Activated CD8-positive, alpha-beta memory T cell treated with anti-CD3 and anti-CD28 coated beads for 36 hours (primary cell): ENCODE results near the gene GREB1. TPM values are rescaled to one million over a fixed set of nuclear protein-coding genes. Genes with fewer than 3 reads are reported as not detected.
"Not testable (repeated sequence)": the region's sequence is repeated elsewhere in the genome, so short reads cannot be mapped to it uniquely, and the experiment has no call there.

Source experiments
- CTCF ChIA-PET: fragments of 350-600 bp; sonication (Branson Sonifier 250); formaldehyde crosslinking; loops from one replicate; lab custom pipeline; 2021; ENCODE audit warnings: antibody characterized with exemption; lab: Charles Lee
- POLR2A ChIA-PET: fragments of 350-600 bp; sonication (Branson Sonifier 250); formaldehyde crosslinking; loops from one replicate; lab custom pipeline; 2021; ENCODE audit warnings: antibody characterized with exemption; lab: Charles Lee
- total RNA-seq, 2 experiments: library from RNA; stranded (reverse); gene quantifications; one replicate each; pipeline ENCODE4 v1.2.3, GENCODE V29; 2021

GREB1 gene
- total RNA-seq, 2 experiments from 2014 or later: 0.30 to 0.86 TPM

- CTCF ChIA-PET: no interaction called here
- POLR2A ChIA-PET: no interaction called here
These were observed 106.3 kb downstream of the GREB1 start for GRCh38 chr2:11640132-11640531.

GRCh38 chr2:11642972-11643371 lies 109.1 kb downstream of the GREB1 start:
- ChIA-PET POLR2A (no interaction called here), CTCF (no interaction called here)

- POLR2A ChIA-PET: no interaction called here
- CTCF ChIA-PET: no interaction called here
These were observed 110.4 kb downstream of the GREB1 start for GRCh38 chr2:11644293-11644692.

DNA sequence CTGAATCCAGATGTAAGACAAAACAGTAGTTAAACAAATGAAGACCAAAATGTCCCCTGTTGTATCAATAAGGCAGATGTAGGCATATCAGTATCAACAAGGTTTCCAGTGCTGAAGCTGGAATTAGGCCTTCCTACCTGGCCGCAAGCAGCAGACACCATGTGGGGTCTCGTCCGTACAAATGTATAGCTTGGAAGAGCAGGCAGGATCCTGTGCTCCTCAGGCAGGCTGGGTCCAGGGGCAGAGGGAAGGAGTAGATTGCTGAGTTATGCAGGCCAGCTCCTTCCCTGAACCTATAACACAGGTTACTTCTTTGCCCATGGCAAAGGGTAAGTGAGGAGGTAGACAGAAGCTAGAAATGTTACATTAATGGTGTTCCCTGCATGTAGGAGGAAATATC lies 112.7 kb downstream of the GREB1 start:
- CTCF ChIA-PET: no interaction called here

DNA sequence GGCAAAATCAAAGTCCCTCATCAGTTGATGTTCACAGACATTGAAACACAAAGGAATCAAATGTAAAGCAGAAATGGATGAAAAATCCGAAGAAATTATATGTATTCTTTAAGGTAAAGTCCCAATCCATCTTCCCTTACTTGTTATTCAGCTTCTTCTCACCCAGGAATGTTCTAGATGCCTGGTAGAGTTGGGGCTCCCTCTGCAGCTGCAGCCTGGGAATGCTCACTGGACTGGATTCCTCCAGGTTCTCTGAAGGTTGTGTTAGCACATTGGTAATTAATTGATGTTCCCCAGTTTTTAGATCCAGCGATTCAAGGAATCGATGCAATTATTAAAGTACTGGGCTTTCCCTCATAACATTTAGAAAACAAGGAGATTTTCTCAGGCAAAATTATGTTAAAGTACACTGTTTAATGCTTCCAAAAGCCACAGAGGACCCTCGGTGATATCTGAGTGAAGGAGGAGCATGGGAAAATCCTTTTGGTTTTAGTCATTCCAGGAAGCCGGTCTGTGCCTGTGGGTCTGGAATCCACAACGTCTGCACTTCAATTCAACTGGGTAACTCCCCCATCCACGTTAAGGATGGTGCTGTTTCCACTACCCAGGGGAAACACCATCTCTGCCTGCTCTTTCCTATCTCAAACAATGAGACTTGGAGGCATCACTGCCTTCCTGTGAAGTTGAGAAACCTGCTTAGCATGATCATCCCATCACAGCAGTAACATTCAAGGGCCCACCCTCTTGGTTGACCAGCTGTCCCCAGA lies 114.2 kb downstream of the GREB1 start:
- ChIA-PET POLR2A (no interaction called here), CTCF (no interaction called here)

More for the DNA sequence above, 112.7 kb downstream of the GREB1 start:
- POLR2A ChIA-PET: no interaction called here

GRCh38 chr2:11649093-11649492 lies 115.2 kb downstream of the GREB1 start:
- POLR2A ChIA-PET: no interaction called here

DNA sequence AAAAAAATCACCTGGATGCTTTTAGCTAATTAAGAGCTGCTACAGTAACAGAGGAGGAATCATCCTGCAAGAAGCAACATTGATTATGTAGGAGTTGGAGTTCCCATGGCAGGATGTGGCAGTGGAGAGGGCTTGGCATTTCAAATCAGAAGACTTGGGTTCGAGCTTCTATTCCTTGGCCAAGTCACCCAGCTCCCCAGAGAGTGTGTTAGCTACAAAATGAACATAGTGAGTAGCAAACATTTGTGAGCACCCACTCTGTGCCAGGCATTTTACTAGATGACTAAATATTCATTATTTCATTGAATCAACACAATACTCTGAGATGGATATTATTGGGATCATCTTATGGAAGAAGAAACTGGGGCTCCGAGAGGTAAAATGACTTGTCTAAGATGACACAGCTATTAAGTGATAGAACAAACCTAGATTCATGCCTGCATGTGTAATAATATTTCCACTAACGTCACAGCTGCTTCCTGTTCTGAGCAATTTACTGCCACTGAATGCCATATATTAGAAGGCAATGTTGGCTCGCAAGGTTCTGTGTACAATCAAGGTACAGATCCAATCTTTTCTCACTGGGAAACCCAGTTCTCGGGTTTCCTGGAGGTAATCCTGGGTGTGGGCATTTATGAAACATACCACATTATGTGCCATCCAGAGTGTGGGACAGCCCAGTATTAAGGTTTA lies 118.2 kb downstream of the GREB1 start:
- ChIA-PET CTCF (interaction anchor here (0.9 kb wide), 1 partner anchor 14 kb away, joined by 3 read pairs; no protein-coding TSS in a partner anchor), POLR2A (no interaction called here)

More at GRCh38 chr2:11649093-11649492, 115.2 kb downstream of the GREB1 start:
- CTCF ChIA-PET: no interaction called here

GRCh38 chr2:11652553-11652952 lies 118.7 kb downstream of the GREB1 start:
- ChIA-PET CTCF (interaction anchor here (0.9 kb wide), 1 partner anchor 14 kb away, joined by 3 read pairs; no protein-coding TSS in a partner anchor), POLR2A (no interaction called here)

DNA sequence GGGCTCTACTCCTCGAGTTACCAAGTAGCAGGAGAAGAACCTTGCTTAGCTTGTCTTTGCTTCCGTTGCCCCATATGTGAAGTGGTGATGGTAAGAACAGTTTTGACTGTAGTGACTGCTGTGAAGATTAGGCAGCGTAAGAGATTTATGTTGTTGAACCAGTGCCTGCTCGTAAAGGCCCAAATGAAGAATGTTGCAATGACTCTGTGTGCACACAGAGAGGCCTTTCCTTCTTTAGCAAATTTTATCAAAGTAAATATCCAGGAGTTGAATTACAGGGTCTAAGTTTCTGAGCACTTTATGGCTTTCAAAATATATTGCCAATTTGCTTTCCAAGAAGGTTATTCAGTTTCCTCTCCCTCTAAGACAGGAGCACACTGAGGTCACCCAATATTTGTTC lies 121.7 kb downstream of the GREB1 start:
- CTCF ChIA-PET: no interaction called here

GRCh38 chr2:11656252-11656651 lies 122.4 kb downstream of the GREB1 start:
- POLR2A ChIA-PET: no interaction called here
- CTCF ChIA-PET: no interaction called here

More for the DNA sequence above, 121.7 kb downstream of the GREB1 start:
- POLR2A ChIA-PET: no interaction called here

DNA sequence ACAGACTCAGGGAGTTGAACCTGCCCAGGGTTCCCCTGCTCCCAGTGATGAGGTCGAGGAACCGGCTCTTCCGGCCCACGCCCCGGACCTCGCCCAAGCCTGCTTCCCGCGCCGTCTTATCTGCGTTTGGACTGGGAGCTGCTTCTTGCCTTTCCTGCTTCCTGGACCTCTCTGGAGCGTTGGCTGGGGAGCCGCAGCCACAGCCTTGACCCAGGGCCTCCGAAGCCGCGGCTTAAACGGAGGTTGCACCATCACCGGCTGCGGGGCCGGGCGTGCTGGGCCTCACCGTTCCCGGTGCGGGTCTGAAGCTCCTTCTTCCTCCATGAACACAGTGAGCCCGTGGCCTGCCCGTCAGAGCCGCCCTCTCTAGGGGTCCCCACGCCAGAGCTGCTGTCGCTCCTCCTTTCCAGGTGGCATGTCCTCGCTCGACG lies 122.8 kb downstream of the GREB1 start:
- CTCF ChIA-PET: no interaction called here
- POLR2A ChIA-PET: no interaction called here

DNA sequence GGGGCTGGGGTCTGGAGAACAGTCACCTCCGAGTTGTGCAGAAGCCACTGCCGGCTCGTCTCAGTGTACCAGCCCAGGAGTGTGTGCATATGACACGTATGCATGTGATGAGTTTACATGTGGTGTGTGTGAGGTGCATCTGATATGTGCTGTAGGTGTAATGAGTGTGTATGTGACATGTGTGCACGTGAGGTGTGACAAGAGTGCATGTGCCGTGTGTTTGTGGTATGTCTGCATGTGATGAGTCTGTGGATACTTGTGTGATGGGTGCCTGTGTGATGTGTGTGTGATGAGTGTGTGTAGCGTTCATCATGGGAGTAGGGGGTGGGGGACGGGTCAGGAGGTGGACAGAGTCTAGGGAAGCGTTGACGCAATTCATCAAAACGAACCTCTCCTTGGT lies 123.3 kb downstream of the GREB1 start:
- CTCF ChIA-PET: no interaction called here
- POLR2A ChIA-PET: no interaction called here

- ChIA-PET CTCF (interaction anchor here (0.6 kb wide), 1 partner anchor 128 kb away, joined by 3 read pairs; no protein-coding TSS in a partner anchor), POLR2A (no interaction called here)
These were observed 123.8 kb downstream of the GREB1 start for GRCh38 chr2:11657646-11658045.

DNA sequence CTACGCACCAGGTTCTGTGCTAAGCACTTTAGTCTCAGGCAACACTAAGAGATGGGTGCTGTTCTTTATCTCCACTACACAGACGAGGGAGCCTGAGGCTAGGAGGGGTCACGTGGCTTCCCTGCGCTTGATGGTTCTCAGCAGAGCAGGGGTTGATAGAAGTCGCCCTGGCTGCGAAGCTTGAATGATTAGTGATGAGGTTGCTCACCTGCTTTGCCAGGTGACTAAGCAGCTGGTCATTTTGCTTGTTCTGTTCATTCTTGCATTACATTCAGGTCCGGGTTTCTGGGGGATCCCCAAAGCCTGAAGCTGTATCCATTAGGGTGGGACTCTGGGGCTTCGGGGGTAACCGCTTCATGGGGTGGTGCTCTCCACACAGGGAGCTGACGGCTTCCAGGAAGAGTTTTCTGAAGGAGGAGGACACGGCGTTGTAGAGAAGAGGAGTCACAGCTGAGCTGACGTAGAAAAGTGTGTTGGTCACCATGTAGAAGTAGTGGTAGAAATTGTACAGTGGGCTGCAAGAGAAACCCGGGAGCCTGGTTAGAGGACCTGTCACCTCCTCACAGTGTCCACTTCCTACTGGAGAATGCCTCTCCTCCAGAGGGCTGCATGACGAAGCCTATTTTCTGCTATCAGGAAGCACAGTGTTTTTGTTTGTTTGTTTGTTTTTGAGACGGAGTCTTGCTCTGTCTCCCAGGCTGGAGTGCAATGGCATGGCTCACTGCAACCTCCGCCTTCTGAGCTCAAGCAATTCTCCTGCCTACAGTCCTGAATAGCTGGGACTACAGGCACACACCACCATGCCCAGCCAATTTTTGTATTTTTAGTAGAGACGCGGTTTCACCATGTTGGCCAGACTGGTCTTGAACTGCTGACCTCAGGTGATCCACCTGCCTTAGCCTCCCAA lies 124.6 kb downstream of the GREB1 start:
- ChIA-PET POLR2A (no interaction called here), CTCF (interaction anchor here (0.6 kb wide), 1 partner anchor 127 kb away, joined by 3 read pairs; no protein-coding TSS in a partner anchor)

GRCh38 chr2:11659115-11659475 lies 125.2 kb downstream of the GREB1 start:
- ChIA-PET POLR2A (no interaction called here), CTCF (no interaction called here)

DNA sequence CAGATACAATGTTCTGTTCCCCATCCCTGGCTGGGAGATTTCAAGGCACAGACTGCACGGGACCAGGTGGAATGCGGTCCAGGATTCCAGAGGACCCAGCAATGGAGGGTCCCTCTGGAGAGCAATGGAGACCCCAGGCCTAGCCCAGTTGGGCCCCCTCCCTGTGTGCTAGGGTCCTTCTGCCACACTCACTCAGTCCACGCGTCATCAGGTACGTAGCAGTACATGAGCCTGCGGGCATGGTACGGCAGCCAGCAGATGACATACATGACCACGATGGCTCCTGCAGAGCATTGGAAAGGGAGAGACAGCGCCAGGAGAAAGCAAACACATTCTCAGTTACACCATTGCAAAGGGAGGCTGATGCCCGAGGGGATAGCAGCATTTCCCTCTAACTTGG lies 126.0 kb downstream of the GREB1 start:
- ChIA-PET CTCF (no interaction called here), POLR2A (no interaction called here)

DNA sequence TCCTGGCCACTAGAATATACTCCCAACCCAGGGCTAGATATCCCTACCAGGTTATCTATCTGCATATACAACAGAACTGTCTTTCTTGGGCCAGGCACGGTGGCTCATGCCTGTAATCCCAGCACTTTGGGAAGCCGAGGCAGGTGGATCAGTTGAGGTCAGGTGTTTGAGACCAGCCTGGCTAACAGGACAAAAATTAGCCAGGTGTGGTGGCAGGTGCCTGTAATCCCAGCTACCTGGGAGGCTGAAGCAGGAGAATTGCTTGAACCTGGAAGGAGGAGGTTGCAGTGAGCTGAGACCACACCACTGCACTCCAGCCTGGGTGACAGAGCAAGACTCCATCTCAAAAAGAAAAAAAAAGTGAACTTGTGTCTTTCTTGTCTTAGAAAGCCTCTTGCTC lies 126.6 kb downstream of the GREB1 start:
- POLR2A ChIA-PET, CTCF ChIA-PET: not testable (repeated sequence)

DNA sequence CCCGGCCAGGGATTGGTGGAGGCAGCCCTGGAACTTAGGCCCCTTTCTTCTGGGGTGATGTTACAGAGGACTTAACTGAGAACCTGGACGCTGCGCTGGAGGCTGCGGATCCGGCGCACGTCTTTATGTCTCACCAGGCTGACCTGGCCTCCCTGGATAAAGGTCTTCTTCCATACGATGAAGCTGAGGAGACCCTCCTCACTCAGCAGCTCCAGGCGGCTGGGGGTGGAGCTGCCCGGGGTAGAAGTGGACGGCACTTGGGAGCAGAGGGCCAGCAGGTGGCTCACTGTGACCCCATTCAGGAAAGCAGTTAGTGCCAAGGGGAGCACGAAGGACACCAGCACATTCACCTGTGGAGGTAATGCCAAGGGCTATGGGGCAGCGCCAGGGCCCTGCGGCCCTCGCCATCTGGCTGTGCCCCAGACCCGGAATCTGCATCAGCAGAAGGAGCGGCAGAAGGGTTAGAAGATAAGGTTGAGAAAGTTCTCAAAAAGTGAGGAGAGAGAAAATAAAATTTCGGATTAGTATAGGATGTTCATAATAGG lies 128.1 kb downstream of the GREB1 start:
- POLR2A ChIA-PET: no interaction called here
- CTCF ChIA-PET: no interaction called here

GRCh38 chr2:11662882-11663281 lies 129.0 kb downstream of the GREB1 start:
- ChIA-PET POLR2A (no interaction called here), CTCF (no interaction called here)
